NT2/D1 (cell line): Measurements from ENCODE around the gene DSTYK.

Experiments
- DNase-seq: peaks from one replicate; pipeline ENCODE4 v3.0.0-alpha.2; 2011; ENCODE audit warnings: low read depth, low spot score
- H3K27me3 ChIP-seq: 2 replicates; pipeline ENCODE4 v1.6.0; 2011; ENCODE audit warnings: mild to moderate bottlenecking; ENCODE audit not compliant: insufficient read length, insufficient read depth
- H3K36me3 ChIP-seq: 2 replicates; pipeline ENCODE4 v1.6.1; 2011; ENCODE audit warnings: mild to moderate bottlenecking, low read length, mixed read lengths; ENCODE audit not compliant: insufficient read depth, insufficient read length
- H3K4me1 ChIP-seq: 2 replicates; pipeline ENCODE4 v1.5.1; 2011; ENCODE audit not compliant: insufficient read depth, insufficient read length
- H3K4me3 ChIP-seq: 2 replicates; pipeline ENCODE4 v1.5.1; 2011; ENCODE audit warnings: low read depth; ENCODE audit not compliant: insufficient read length
- H3K9ac ChIP-seq: 2 replicates; pipeline ENCODE4 v1.6.0; 2011; ENCODE audit warnings: low read depth; ENCODE audit not compliant: insufficient read length
- H3K9me3 ChIP-seq: 2 replicates; pipeline ENCODE4 v1.5.1; 2011; ENCODE audit warnings: mild to moderate bottlenecking, low read length; ENCODE audit not compliant: insufficient read depth
- SUZ12 ChIP-seq: IDR thresholded peaks from 2 replicates; pipeline ENCODE4 v1.6.1; 2011; ENCODE audit not compliant: insufficient read length, insufficient read depth; ENCODE audit errors: extremely low read depth
- YY1 ChIP-seq: IDR thresholded peaks from 2 replicates; pipeline ENCODE4 v1.6.1; 2011; ENCODE audit not compliant: insufficient read length, insufficient read depth
- ZNF274 ChIP-seq: IDR thresholded peaks from 2 replicates; pipeline ENCODE4 v1.6.1; 2011; ENCODE audit warnings: mild to moderate bottlenecking, low read depth, low read length

Gene DSTYK

DNA sequence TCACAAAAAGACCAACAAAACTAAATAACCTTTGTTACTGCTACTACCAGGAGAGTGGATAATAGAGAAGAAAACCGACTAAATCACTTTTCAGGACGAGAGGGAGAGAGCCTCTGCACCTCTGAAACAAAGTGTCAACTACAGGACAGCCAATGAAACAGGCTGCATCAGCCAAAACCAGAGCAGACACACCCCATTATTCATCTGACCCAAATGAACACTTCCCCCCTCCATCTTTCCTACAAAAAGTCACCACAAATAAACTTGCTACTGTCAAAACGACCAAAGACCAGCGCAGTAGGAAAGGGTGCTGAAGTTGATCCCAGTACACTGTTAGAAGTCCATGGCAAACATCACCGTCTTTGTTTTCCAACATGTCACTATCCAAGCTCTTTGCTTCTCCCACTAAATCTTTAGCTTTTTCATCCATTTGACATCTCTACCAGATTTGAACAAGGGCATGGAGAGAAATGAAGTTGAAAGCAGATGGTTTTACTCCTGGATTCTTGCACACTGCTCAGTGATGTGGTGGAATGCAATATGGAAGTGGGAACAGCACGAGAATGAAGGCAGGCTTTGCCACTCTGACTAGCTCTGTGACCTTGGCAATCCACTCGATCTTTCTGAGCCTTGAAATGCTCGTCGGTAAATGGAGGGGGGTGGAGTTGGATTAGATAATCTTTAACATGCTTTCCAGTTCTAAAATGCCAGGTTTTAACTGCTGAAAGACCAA is 20.5 kb downstream of the DSTYK start:
- Histone ChIP-seq H3K4me3 (no peak overlapping the region), H3K36me3 (peaks cover 4% of the 10 kb centered on the region), H3K9me3 (peaks cover 6% of the 10 kb centered on the region), H3K27me3 (no peaks in the 10 kb centered on the region), H3K9ac (no peak overlapping the region), H3K4me1 (peaks cover 3% of the 10 kb centered on the region)
- TF ChIP-seq YY1: no peak
- no peak for TF ChIP-seq ZNF274
- TF ChIP-seq SUZ12: no peak
- DNase-seq: no peak

DNA sequence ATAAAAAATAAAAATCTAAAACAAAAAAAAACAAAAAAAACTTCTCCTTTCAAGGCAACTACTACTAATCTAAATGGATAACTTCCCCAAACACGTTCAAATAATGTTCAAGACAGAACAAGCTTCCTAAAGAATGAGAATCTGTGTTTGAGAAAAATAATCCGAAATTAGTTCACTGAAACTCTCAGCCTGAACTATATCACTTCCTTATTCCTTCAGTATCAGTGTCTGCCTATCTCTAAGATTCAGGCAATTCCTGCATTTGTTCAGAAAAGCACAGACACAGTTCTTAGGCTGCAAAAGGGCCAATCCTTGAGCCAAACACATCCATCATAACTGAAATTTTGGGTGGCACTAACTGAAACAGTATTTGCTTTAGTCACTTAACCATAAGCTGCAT is 22.4 kb downstream of the DSTYK start:
- no peak overlapping the region for H3K9ac ChIP-seq
- no peak for DNase-seq

GRCh38 chr1:205188596-205188995 is 22.9 kb downstream of the DSTYK start:
- no peak overlapping the region for H3K9ac ChIP-seq
- peaks cover 7% of the 10 kb centered on the region for H3K36me3 ChIP-seq
- no peaks in the 10 kb centered on the region for H3K27me3 ChIP-seq
- H3K4me1 ChIP-seq: peaks cover 3% of the 10 kb centered on the region
- H3K4me3 ChIP-seq: no peak overlapping the region
- DNase-seq: no peak
- TF ChIP-seq ZNF274: no peak
- no peak for TF ChIP-seq SUZ12
- no peak for TF ChIP-seq YY1
- H3K9me3 ChIP-seq: no peaks in the 10 kb centered on the region

More for the DNA sequence above, 22.4 kb downstream of the DSTYK start:
- no peak for TF ChIP-seq YY1
- TF ChIP-seq SUZ12: no peak
- TF ChIP-seq ZNF274: no peak
- H3K36me3 ChIP-seq: peaks cover 7% of the 10 kb centered on the region
- H3K27me3 ChIP-seq: no peaks in the 10 kb centered on the region
- H3K4me1 ChIP-seq: peaks cover 3% of the 10 kb centered on the region
- H3K4me3 ChIP-seq: no peak overlapping the region
- peaks cover 4% of the 10 kb centered on the region for H3K9me3 ChIP-seq

GRCh38 chr1:205188098-205188497 is 23.4 kb downstream of the DSTYK start:
- Histone ChIP-seq H3K9me3 (no peaks in the 10 kb centered on the region), H3K4me1 (peaks cover 3% of the 10 kb centered on the region), H3K27me3 (no peaks in the 10 kb centered on the region), H3K9ac (no peak overlapping the region), H3K36me3 (peaks cover 7% of the 10 kb centered on the region), H3K4me3 (no peak overlapping the region)
- TF ChIP-seq ZNF274: no peak
- TF ChIP-seq YY1: no peak
- TF ChIP-seq SUZ12: no peak
- DNase-seq: no peak

DNA sequence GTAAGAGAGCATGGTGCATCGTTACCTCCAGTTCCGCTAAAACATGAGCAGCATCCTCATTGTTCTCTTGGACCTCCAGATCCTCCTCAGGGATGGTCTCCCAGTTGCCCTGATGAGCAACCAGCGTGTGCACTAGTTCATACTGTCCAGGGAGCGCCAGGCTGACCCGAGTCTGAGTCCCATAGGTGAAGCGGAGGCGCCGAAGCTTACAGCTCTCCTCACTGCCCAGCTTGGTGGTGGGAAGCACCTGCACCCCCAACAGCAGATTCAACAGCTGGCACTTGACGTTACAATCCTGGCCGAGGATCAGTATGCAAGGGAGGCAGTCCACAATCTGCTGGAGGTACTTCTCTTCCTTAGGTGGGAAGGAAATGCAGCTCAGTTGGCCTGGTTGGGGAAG is 24.1 kb downstream of the DSTYK start:
- H3K9me3 ChIP-seq: no peaks in the 10 kb centered on the region
- H3K36me3 ChIP-seq: peaks cover 7% of the 10 kb centered on the region
- no peak for DNase-seq
- TF ChIP-seq SUZ12: no peak
- no peak overlapping the region for H3K9ac ChIP-seq
- peaks cover 3% of the 10 kb centered on the region for H3K4me1 ChIP-seq
- H3K27me3 ChIP-seq: no peaks in the 10 kb centered on the region
- H3K4me3 ChIP-seq: no peak overlapping the region

DNA sequence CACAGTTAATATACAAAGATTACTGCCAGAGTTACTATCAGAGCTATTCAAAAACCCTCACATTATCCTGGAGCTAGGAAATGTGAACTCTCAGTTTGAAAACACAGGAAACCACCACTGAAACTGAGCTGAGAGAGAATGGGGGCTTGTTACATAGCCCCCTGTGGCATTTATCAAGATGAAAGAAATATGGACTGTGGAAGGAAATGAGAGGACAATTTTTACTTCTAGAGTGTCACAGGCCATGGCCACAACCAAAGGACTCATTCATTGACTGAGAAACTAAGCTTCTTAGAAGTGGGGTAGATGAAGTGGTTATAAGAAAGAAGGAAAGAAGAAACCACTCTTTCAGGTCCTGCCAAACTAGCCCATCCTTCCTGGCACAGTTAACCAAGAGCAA is 25.3 kb downstream of the DSTYK start:
- H3K27me3 ChIP-seq: no peaks in the 10 kb centered on the region
- peaks cover 1% of the 10 kb centered on the region for H3K4me1 ChIP-seq
- no peak overlapping the region for H3K4me3 ChIP-seq
- H3K9me3 ChIP-seq: no peaks in the 10 kb centered on the region
- no peak for DNase-seq
- H3K36me3 ChIP-seq: peaks cover 7% of the 10 kb centered on the region
- no peak overlapping the region for H3K9ac ChIP-seq
- no peak for TF ChIP-seq YY1
- no peak for TF ChIP-seq ZNF274
- no peak for TF ChIP-seq SUZ12

GRCh38 chr1:205183676-205184335 is 27.7 kb downstream of the DSTYK start:
- no peak overlapping the region for H3K9ac ChIP-seq
- H3K4me1 ChIP-seq: no peaks in the 10 kb centered on the region
- no peak overlapping the region for H3K4me3 ChIP-seq
- DNase-seq: no peak
- H3K9me3 ChIP-seq: no peaks in the 10 kb centered on the region
- peaks cover 7% of the 10 kb centered on the region for H3K36me3 ChIP-seq
- no peaks in the 10 kb centered on the region for H3K27me3 ChIP-seq
- TF ChIP-seq YY1: no peak
- TF ChIP-seq SUZ12: no peak
- TF ChIP-seq ZNF274: no peak
